T-helper 9 cell (primary cell): ENCODE measurements around the gene AREG.

Source experiments
- DNase-seq: peaks from one replicate; pipeline ENCODE4 v3.0.0-alpha.2; 2020

Gene AREG

GRCh38 chr4:74464291-74464690 lies 19.4 kb downstream of the AREG start:
- no peak for DNase-seq

DNA sequence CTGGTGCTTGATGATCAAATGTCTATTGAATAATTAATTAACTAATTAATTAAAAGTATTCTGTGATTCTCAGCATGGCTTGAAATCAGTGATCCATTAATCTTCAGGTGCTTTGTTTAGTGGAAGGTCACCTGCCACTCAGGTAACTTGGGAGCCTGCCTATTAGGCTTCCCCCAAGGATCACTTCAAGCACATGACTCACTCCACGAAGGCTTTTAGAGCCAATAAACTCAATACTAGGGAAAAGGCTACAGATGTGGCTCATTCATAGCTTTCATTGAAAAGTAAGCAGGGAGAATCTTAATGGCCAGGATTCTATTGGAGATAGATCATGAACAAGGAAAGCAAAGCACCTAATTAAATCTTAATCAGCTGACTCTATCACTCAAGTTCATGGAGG lies 21.3 kb downstream of the AREG start:
- DNase-seq, result no peak

- DNase-seq, result no peak
These were observed 26.3 kb downstream of the AREG start for GRCh38 chr4:74471264-74471663.

- no peak for DNase-seq
These were observed 28.3 kb downstream of the AREG start for GRCh38 chr4:74473155-74473811.

- no peak for DNase-seq
These were observed 29.6 kb downstream of the AREG start for GRCh38 chr4:74474345-74475090.

- no peak for DNase-seq
These were observed 30.3 kb downstream of the AREG start for GRCh38 chr4:74475091-74475800.

DNA sequence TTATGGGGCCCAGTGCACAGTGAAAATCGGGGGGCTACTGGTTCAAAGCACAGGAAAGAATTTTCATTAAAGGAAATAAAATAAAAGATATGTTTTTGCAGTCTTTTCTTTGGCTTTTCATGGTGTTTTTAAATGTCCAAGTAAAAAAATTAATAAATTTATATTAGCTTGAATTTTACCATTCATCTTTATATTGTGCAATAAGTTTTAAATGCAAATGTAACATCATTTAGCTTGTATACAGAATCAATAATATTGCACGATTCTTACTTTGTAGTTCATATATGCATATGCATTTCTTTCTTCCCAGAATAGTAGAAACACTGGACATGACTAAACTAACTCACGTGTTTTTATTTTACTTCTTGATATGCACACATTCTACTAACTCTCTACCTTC lies 31.0 kb downstream of the AREG start:
- DNase-seq, result no peak

- no peak for DNase-seq
These were observed 34.1 kb downstream of the AREG start for GRCh38 chr4:74479009-74479408.

DNA sequence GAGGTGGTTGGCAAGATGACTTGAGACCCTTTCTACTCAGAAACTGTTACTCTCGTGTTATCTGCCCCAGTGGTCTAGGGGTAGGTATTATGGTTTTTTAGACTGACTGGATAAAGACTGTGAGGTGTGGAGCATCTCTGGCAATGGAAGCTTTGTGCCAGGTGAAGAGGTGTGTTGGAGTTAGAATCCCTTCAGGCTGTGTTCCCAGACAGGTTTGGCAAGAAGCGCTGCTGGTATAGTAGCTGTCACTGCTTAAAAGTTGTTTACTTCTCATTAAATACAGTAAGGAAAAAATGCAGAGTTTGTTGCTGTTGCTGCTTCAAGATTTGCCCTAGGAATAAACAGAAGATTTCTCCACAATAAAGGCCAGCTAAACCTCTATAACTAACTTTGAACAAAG lies 35.3 kb downstream of the AREG start:
- DNase-seq, result no peak

DNA sequence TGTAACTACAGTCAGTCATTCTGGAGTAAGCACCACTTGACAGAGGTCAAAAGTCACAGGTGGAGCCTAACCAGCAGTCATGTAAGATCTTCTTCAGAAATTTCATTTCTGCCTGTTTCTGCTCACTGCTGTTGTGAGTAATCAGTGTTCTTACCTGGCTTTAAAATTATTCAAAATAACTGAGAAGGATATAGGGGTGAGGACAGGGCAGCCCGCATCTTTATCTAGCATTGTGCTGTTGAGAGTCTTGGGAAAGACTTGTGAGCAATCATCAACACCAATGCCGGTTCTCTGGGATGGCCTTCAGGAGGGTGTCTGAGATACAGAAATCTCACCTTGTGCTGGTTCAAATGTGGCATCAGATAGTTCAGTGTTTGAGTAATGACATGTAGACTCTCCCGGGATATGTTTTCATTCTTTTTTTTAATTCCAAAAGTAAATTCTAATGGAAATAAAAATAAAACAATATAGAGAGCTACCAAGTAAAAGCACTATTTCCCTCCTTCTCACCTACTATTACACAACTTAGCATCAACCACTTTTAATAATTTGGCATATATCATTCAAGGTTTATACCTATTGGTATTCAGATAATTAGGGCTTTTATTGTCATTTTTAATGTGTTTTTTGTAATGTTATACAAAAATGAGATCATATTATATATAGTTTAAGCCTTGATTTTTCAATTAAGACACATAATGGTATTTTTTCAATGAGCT lies 37.1 kb downstream of the AREG start:
- DNase-seq, result no peak

DNA sequence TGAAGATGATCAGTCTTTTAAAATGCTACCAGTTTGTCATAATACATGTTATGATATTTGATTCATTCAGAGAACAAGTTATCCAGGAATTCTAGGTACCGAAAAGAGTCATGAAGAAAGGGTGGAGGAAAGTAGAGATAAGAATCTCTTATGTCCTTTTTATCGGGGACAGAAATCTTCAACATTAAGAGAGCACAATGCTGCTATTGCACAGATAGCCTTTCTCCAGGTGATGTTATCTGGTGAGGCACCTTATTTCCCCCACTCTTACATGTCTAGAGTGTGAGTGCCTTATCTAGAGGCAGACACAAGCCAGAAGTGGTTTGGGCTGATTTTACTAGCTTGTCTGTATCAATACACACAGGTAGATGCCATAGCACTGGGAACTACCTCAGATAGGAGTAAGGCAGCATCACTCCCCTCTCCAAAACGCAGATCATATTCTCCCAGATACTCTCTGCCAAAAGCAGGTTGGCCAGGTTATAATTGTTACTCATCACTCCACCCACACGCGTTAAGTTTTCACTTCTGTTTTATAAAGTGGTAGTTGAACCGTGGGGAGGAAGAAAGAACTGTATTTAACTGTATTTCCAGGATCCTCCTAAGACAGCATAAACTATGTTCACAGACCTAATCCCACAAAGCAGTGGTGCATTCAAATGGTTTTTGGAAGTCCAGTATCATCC lies 38.4 kb downstream of the AREG start:
- DNase-seq, result no peak

DNA sequence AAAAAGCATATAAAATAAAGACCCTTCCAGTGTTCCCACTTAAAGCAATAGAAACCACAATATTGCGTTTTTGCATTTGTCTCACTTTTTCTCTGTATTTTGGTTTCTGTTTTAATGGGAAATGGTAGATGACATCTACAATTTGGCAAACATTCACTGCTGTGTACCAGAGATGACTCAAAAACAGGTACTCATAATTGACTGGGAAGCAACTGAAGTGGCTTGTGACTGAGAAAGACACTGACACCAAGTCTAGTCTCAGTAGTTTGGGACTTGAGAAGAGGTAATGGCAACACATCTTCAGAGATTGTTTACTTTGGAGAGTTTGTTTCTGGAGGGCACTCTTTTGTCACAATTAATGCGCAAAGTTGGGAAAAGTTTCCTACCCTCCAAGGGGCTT lies 42.0 kb downstream of the AREG start:
- DNase-seq, result no peak

GRCh38 chr4:74487771-74488170 lies 42.8 kb downstream of the AREG start:
- DNase-seq, result no peak

DNA sequence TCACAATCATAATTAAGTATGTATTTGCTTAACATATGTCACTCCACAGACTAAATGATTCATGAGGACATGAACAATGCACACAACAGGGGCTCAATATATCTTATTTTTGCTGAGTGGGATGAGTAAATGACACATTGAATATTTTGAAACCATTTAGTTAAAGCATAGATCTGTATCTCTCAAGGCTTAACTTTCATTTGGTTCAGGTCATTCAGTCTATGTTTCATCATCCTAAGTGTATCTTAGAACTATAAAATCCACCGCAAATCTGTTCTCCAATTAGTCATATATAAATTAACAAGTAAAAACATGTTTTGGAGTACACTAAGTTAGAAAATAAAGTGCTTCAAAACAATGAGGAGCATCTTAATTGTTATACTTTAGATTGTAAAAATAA lies 45.8 kb downstream of the AREG start:
- no peak for DNase-seq

DNA sequence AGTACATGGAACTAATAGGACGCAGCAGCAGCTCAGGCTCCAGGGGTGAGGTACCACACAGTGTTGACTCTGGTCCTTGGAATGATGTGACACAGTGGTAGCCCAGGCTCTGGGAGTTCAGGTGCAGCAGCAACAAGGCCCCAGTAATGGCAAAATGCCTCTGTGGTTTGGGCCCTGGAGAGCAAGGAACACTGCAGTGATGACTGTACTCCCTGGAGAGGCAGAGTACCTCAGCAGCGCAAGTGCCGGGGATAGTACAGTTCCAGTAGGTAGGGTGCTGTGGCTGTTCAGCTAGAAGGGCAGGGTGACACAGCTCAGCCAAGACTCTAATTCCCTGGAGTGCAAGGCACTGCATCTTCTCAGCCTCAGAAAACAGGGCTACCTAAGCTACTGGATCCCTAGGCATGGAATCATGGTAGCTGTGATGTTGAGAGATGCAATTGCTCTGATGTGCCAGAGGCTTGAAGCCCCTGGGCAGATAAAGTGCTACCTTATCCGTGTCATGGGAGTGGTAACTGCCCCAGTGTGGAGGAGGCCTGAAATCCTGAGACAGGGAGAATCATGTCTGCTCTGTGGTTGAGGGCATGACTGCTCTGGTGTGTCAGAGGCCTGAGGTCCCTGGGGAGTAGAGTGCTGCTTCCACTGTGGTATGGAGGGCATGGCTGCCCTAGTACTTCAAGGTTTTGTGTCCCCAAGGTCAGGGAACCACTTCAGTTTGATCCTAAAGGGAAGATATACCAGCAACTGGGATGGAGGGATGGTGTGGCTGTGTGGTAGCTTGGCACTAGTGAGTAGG lies 55.2 kb downstream of the AREG start:
- no peak for DNase-seq

DNA sequence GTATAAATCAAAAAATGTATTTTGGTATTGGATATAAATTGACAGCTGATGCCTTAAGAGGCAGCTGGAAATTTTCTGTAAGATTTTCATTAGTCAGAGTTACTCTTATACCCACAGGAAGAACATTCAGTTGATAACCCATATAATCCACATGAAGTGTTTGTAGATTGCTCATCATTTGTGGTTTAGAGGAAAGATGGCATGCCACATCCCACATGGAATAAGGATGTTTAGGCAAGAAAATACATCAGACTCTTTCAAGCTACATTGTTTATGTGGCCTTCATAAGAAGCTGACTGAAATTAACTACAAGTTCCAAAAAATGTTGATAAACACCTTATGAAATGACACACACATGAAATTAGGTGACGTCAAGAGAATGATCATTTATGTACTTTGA lies 56.6 kb downstream of the AREG start:
- DNase-seq, result no peak

GRCh38 chr4:74503580-74503979 lies 58.6 kb downstream of the AREG start:
- no peak for DNase-seq

GRCh38 chr4:74504212-74504611 lies 59.3 kb downstream of the AREG start:
- DNase-seq, result no peak
